Measurements from ENCODE around the gene ONECUT2.

GRCh38 chr18:57425096-57425495, 10.1 kb upstream of the ONECUT2 start:
- TF ChIP-seq REST (IDR thresholded peaks at IDR 0.05; ENCODE audit: low read depth, low read length): no peak
- TF ChIP-seq, protein P1, sequence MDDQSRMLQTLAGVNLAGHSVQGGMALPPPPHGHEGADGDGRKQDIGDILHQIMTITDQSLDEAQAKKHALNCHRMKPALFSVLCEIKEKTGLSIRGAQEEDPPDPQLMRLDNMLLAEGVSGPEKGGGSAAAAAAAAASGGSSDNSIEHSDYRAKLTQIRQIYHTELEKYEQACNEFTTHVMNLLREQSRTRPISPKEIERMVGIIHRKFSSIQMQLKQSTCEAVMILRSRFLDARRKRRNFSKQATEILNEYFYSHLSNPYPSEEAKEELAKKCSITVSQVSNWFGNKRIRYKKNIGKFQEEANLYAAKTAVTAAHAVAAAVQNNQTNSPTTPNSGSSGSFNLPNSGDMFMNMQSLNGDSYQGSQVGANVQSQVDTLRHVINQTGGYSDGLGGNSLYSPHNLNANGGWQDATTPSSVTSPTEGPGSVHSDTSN (IDR thresholded peaks at IDR 0.05): no peak
- no peak for TF ChIP-seq POLR2AphosphoS5 (IDR thresholded peaks at IDR 0.05; ENCODE audit: low read depth, low read length)
- no peak for TF ChIP-seq USF2 (IDR thresholded peaks at IDR 0.05; ENCODE audit: borderline replicate concordance, low read depth, low read length)
- TF ChIP-seq, protein P2, sequence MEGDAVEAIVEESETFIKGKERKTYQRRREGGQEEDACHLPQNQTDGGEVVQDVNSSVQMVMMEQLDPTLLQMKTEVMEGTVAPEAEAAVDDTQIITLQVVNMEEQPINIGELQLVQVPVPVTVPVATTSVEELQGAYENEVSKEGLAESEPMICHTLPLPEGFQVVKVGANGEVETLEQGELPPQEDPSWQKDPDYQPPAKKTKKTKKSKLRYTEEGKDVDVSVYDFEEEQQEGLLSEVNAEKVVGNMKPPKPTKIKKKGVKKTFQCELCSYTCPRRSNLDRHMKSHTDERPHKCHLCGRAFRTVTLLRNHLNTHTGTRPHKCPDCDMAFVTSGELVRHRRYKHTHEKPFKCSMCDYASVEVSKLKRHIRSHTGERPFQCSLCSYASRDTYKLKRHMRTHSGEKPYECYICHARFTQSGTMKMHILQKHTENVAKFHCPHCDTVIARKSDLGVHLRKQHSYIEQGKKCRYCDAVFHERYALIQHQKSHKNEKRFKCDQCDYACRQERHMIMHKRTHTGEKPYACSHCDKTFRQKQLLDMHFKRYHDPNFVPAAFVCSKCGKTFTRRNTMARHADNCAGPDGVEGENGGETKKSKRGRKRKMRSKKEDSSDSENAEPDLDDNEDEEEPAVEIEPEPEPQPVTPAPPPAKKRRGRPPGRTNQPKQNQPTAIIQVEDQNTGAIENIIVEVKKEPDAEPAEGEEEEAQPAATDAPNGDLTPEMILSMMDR (IDR thresholded peaks at IDR 0.05): no peak
- no peak for TF ChIP-seq SMC3 (IDR thresholded peaks at IDR 0.05; ENCODE audit: low read depth, low read length)
- no peak for TF ChIP-seq MAX (IDR thresholded peaks at IDR 0.05; ENCODE audit: low read depth)
- TF ChIP-seq FOXJ3 (CRISPR knock-in tag; IDR thresholded peaks at IDR 0.05): no peak
- no peak for TF ChIP-seq MEF2A (IDR thresholded peaks at IDR 0.05; ENCODE audit: borderline replicate concordance, low read depth)
- no peak for TF ChIP-seq RXRA (IDR thresholded peaks at IDR 0.05; ENCODE audit: borderline replicate concordance, low read depth)

Measured in SK-N-SH (cell line).